WTC11 (cell line): ENCODE data around the gene ICAM1. TPM values are rescaled to one million over a fixed set of nuclear protein-coding genes. Genes with fewer than 3 reads are reported as not detected.

ENCODE experiments used
- ATAC-seq: fragments of 200-7000 bp; cut with Tn5 transposase; 2 replicates; pipeline ENCODE4 v1.10.0; 2021; ENCODE audit warnings: mild to moderate bottlenecking, moderate library complexity
- CTCF ChIA-PET: fragments of 300-600 bp; sonication (Branson Sonifier 250); formaldehyde crosslinking; loops from one replicate; lab custom pipeline; 2021; ENCODE audit warnings: antibody characterized with exemption; lab: Charles Lee
- POLR2A ChIA-PET: fragments of 350-600 bp; sonication (Branson Sonifier 250); formaldehyde crosslinking; loops from one replicate; lab custom pipeline; 2021; ENCODE audit warnings: antibody characterized with exemption; lab: Charles Lee
- DNase-seq: peaks from one replicate; pipeline ENCODE4 v3.0.0; 2021; ENCODE audit warnings: low spot score
- H3K27ac Mint-ChIP-seq: 2 replicates; pipeline ENCODE4 v1.8.0; 2021; ENCODE audit warnings: mixed read lengths
- H3K27me3 Mint-ChIP-seq: 2 replicates; pipeline ENCODE4 v1.8.0; 2021; ENCODE audit warnings: low read depth, mild to moderate bottlenecking, moderate library complexity, mixed read lengths
- H3K36me3 Mint-ChIP-seq: 2 replicates; pipeline ENCODE4 v1.8.0; 2021; ENCODE audit warnings: mixed read lengths
- H3K4me1 Mint-ChIP-seq: 2 replicates; pipeline ENCODE4 v1.8.0; 2022; ENCODE audit warnings: mixed read lengths
- H3K4me3 Mint-ChIP-seq: 2 replicates; pipeline ENCODE4 v1.8.0; 2021; ENCODE audit warnings: mild to moderate bottlenecking, moderate library complexity, mixed read lengths
- H3K9me3 Mint-ChIP-seq: 2 replicates; pipeline ENCODE4 v1.8.0; 2021; ENCODE audit warnings: mixed read lengths
- ARID4B ChIP-seq: sonication (generic); formaldehyde crosslinking; IDR thresholded peaks from 2 replicates; pipeline ENCODE4 v1.8.0; 2023; ENCODE audit warnings: missing genetic modification reagents, mild to moderate bottlenecking, borderline replicate concordance
- CREB1 ChIP-seq: sonication (generic); formaldehyde crosslinking; IDR thresholded peaks from 2 replicates; pipeline ENCODE4 v1.8.0; 2023; ENCODE audit warnings: mild to moderate bottlenecking, missing genetic modification reagents
- CTCF ChIP-seq: fragments of 200-600 bp; IDR thresholded peaks from 2 replicates; pipeline ENCODE4 v1.8.0; 2022; ENCODE audit warnings: antibody characterized with exemption
- FOXP1 ChIP-seq: sonication (generic); formaldehyde crosslinking; IDR thresholded peaks from 2 replicates; pipeline ENCODE4 v1.8.0; 2022; ENCODE audit warnings: missing genetic modification reagents, mild to moderate bottlenecking, moderate library complexity, borderline replicate concordance
- GTF2I ChIP-seq: fragments of 250-450 bp; sonication (Bioruptor Pico); conservative IDR thresholded peaks from 2 replicates; pipeline ENCODE4 v1.4.0; 2021; ENCODE audit warnings: mild to moderate bottlenecking
- MXD4 ChIP-seq: fragments of 250-450 bp; sonication (Bioruptor Pico); IDR thresholded peaks from 2 replicates; pipeline ENCODE4 v1.8.0; 2021; ENCODE audit warnings: mild to moderate bottlenecking, moderate library complexity, borderline replicate concordance
- NFE2L1 ChIP-seq: sonication (generic); formaldehyde crosslinking; IDR thresholded peaks from 2 replicates; pipeline ENCODE4 v1.8.1; 2023; ENCODE audit warnings: missing genetic modification reagents
- NFYB ChIP-seq: sonication (generic); formaldehyde crosslinking; conservative IDR thresholded peaks from 2 replicates; pipeline ENCODE4 v1.8.0; 2022; ENCODE audit warnings: low read depth, missing genetic modification reagents
- OVOL2 ChIP-seq: fragments of 250-450 bp; sonication (Bioruptor Pico); IDR thresholded peaks from 2 replicates; pipeline ENCODE4 v1.9.0; 2021; ENCODE audit warnings: mild to moderate bottlenecking, borderline replicate concordance
- SMAD3 ChIP-seq: sonication (generic); formaldehyde crosslinking; IDR thresholded peaks from 2 replicates; pipeline ENCODE4 v1.8.0; 2022; ENCODE audit warnings: missing genetic modification reagents, mild to moderate bottlenecking, borderline replicate concordance
- ZMAT4 ChIP-seq: fragments of 250-450 bp; sonication (Bioruptor Pico); IDR thresholded peaks from 2 replicates; pipeline ENCODE4 v1.9.0; 2021; ENCODE audit warnings: mild to moderate bottlenecking
- ZNF121 ChIP-seq: sonication (generic); formaldehyde crosslinking; IDR thresholded peaks from 2 replicates; pipeline ENCODE4 v1.8.0; 2023; ENCODE audit warnings: missing genetic modification reagents
- ZNF219 ChIP-seq: sonication (generic); formaldehyde crosslinking; IDR thresholded peaks from 2 replicates; pipeline ENCODE4 v1.8.0; 2023; ENCODE audit warnings: missing genetic modification reagents, mild to moderate bottlenecking, borderline replicate concordance
- ZNF263 ChIP-seq: sonication (generic); formaldehyde crosslinking; IDR thresholded peaks from 2 replicates; pipeline ENCODE4 v1.8.1; 2022; ENCODE audit warnings: low read depth, mild to moderate bottlenecking, moderate library complexity, missing genetic modification reagents
- ZNF396 ChIP-seq: fragments of 250-450 bp; sonication (Bioruptor Pico); IDR thresholded peaks from 2 replicates; pipeline ENCODE4 v1.8.0; 2021; ENCODE audit warnings: mild to moderate bottlenecking, moderate library complexity, borderline replicate concordance
- ZNF512 ChIP-seq: sonication (generic); formaldehyde crosslinking; IDR thresholded peaks from 2 replicates; pipeline ENCODE4 v1.8.1; 2022; ENCODE audit warnings: missing genetic modification reagents, borderline replicate concordance
- total RNA-seq: library from RNA; stranded (reverse); gene quantifications from 3 replicates; pipeline ENCODE4 v1.2.3, GENCODE V29; 2021

Gene ICAM1
- total RNA-seq, 1 experiment from 2014 or later = 3.8 TPM

- no peak for TF ChIP-seq CTCF
- TF ChIP-seq, all 79 proteins: peak for 0
Observed at GRCh38 chr19:10228393-10228792, 42.5 kb upstream of the ICAM1 start (continued).

- H3K27me3 Mint-ChIP-seq = no peaks in the 10 kb centered on the region; the same call in 1 of the 2 replicates
- ATAC-seq (peak; percentile 25), DNase-seq (peak; percentile 54)
- TF ChIP-seq OVOL2 (no peak), GTF2I (CRISPR knock-in tag) (peak; percentile 61; the same call in 1 of the 2 replicates), CTCF (peak; percentile 58), NFE2L1 (CRISPR knock-in tag) (no peak), ZNF121 (CRISPR knock-in tag) (peak; percentile 2; the same call in 1 of the 2 replicates), ZNF396 (no peak), MXD4 (no peak), SMAD3 (CRISPR knock-in tag) (no peak), ZMAT4 (CRISPR knock-in tag) (no peak)
- POLR2A ChIA-PET = interaction anchor here (0.8 kb wide), 1 partner anchor 60 kb away, joined by 4 read pairs; no protein-coding TSS in a partner anchor
- CTCF ChIA-PET = interaction anchor here (0.5 to 3.6 kb wide), 24 partner anchors 9 to 176 kb away, joined by 3 to 43 read pairs (median 4); partner anchors contain the start of genes DNMT1, ICAM1 and ICAM5
- H3K27ac Mint-ChIP-seq = no peak overlapping the region
- peaks cover 10% of the 10 kb centered on the region for H3K4me1 Mint-ChIP-seq
- H3K9me3 Mint-ChIP-seq = no peaks in the 10 kb centered on the region
- H3K36me3 Mint-ChIP-seq = peaks cover 5% of the 10 kb centered on the region
- no peak overlapping the region for H3K4me3 Mint-ChIP-seq
Observed at GRCh38 chr19:10228920-10229319, 42.0 kb upstream of the ICAM1 start.

- Mint-ChIP-seq H3K9me3 (no peaks in the 10 kb centered on the region), H3K4me1 (peaks cover 10% of the 10 kb centered on the region), H3K36me3 (no peaks in the 10 kb centered on the region), H3K4me3 (peak overlapping the region; percentile 72), H3K27ac (no peak overlapping the region), H3K27me3 (no peaks in the 10 kb centered on the region; the same call in 1 of the 2 replicates)
- POLR2A ChIA-PET = no interaction called here
- CTCF ChIA-PET = interaction anchor here (1.3 to 2.9 kb wide), 5 partner anchors 10 to 37 kb away, joined by 4 to 20 read pairs (median 7); no protein-coding TSS in a partner anchor
- ATAC-seq (no peak), DNase-seq (peak; percentile 69)
- TF ChIP-seq ZNF512 (CRISPR knock-in tag) = no peak
- TF ChIP-seq FOXP1 (CRISPR knock-in tag) = peak; percentile 38; the same call in 1 of the 2 replicates
- TF ChIP-seq CREB1 (CRISPR knock-in tag) = no peak
- no peak for TF ChIP-seq NFYB (CRISPR knock-in tag)
- TF ChIP-seq ARID4B = no peak
- no peak for TF ChIP-seq ZNF263 (CRISPR knock-in tag)
- peak; percentile 46; the same call in 1 of the 2 replicates for TF ChIP-seq ZNF219 (CRISPR knock-in tag)
Observed at GRCh38 chr19:10230173-10230860, 40.6 kb upstream of the ICAM1 start.
